GM10266 (cell line): ENCODE measurements around the gene CARD19.

Experiments used
- DNase-seq: peaks from one replicate; pipeline ENCODE4 v3.0.0; 2012; ENCODE audit errors: extremely low spot score
- TF ChIP-seq, protein P1 (sequence below): IDR thresholded peaks from 2 replicates; pipeline ENCODE4 v1.5.1; 2012; ENCODE audit warnings: mild to moderate bottlenecking, low read depth; ENCODE audit not compliant: control insufficient read depth, insufficient read depth; ENCODE audit errors: missing control alignments

The CARD19 gene

DNA sequence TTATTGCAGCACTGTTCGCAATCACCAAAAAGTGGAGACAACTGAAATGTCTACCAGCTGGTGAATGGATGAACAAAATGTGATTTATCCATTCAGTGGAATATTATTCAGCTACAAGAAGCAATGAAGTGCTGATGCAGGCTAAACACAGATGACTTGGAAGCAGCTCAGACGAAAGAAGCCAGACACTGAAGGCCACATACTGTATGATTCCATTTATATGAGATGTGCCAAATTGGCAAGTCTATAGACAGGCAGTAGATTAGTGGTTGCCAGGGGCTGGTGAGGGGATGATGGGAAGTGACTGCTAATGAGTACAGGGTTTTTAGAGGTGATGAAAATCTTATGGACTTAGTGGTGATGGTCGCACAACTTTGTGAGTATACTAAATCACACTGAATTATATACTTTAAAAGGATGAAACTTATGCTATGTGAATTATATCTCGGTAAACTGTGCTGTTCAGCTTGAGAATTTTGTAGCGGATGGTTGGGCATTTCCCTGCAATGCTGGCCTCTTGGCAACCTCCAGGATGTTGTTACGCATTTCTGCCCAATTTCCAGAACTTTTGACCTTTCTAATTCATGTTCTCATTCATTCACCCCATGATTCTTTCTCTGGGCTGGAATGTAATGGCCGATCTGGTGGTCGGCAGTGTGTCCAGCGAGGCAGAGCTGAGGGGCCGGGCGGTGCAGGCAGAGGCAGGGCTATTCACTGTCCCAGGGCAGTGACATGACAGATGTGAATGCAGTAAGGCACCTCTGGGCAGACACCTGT lies 66.0 kb downstream of the CARD19 start:
- TF ChIP-seq, protein P1, sequence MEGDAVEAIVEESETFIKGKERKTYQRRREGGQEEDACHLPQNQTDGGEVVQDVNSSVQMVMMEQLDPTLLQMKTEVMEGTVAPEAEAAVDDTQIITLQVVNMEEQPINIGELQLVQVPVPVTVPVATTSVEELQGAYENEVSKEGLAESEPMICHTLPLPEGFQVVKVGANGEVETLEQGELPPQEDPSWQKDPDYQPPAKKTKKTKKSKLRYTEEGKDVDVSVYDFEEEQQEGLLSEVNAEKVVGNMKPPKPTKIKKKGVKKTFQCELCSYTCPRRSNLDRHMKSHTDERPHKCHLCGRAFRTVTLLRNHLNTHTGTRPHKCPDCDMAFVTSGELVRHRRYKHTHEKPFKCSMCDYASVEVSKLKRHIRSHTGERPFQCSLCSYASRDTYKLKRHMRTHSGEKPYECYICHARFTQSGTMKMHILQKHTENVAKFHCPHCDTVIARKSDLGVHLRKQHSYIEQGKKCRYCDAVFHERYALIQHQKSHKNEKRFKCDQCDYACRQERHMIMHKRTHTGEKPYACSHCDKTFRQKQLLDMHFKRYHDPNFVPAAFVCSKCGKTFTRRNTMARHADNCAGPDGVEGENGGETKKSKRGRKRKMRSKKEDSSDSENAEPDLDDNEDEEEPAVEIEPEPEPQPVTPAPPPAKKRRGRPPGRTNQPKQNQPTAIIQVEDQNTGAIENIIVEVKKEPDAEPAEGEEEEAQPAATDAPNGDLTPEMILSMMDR, result no peak
- no peak for DNase-seq
